ENCODE measurements around the gene AKAIN1. TPM values are rescaled to one million over a fixed set of nuclear protein-coding genes. Genes with fewer than 3 reads are reported as not detected.

The AKAIN1 gene
- total RNA-seq, 1 experiment from 2014 or later, result not detected

GRCh38 chr18:5155218-5155906 is 41.7 kb downstream of the AKAIN1 start:
- RAD21 ChIA-PET (ENCODE audit: low non-redundant PET in 1 of 2, low total read pairs in 2 of 2, uncharacterized antibody in 2 of 2, unreplicated experiment in 2 of 2), result no interaction called here
- H3K4me1 ChIP-seq (ENCODE audit: control insufficient read depth in 1 of 2, insufficient read depth in 2 of 2, low read length in 2 of 2), result no peaks in the 10 kb centered on the region
- H2AFZ ChIP-seq (ENCODE audit: low read depth, low read length, poor library complexity, severe bottlenecking), result no peak overlapping the region
- H3K9me2 ChIP-seq (ENCODE audit: insufficient read depth), result no peaks in the 10 kb centered on the region
- H3K9ac ChIP-seq (ENCODE audit: low read length), result no peak overlapping the region
- BruUV-seq (replicated peaks), result no TSS peak
- no peak overlapping the region for H3K27ac ChIP-seq (ENCODE audit: low read depth, low read length)
- POLR2A ChIA-PET, result no interaction called here
- H4K20me1 ChIP-seq (ENCODE audit: insufficient read depth), result no peaks in the 10 kb centered on the region
- no peak overlapping the region for H3K4me3 ChIP-seq (replicated peaks in 1 of 2; ENCODE audit: low read depth in 1 of 2, low read length in 2 of 2)
- no peaks in the 10 kb centered on the region for H3K36me3 ChIP-seq (ENCODE audit: control insufficient read depth in 1 of 2, insufficient read depth in 2 of 2, low read length in 2 of 2)
- DNase-seq (ENCODE audit: low read depth, low spot score) (no peak), ATAC-seq (no peak)
- CTCF ChIA-PET, result no interaction called here
- no peaks in the 10 kb centered on the region for H3K27me3 ChIP-seq (ENCODE audit: insufficient read depth, low read length)
- no peak overlapping the region for H3K4me2 ChIP-seq (ENCODE audit: low read length)
- TF ChIP-seq POLR2A (IDR thresholded peaks at IDR 0.05; ENCODE audit: borderline replicate concordance, extremely low read depth, insufficient read depth, insufficient read length), result no peak
- no peak for TF ChIP-seq CEBPB (IDR thresholded peaks at IDR 0.05; ENCODE audit: low read depth)
- TF ChIP-seq EZH2 (IDR thresholded peaks at IDR 0.05), result no peak
- no peak for TF ChIP-seq ZNF274 (IDR thresholded peaks at IDR 0.05; ENCODE audit: low read depth, low read length)
- TF ChIP-seq ZBTB33 (IDR thresholded peaks at IDR 0.05; ENCODE audit: extremely low read depth, insufficient replicate concordance, low read length), result no peak
- TF ChIP-seq SIN3A (IDR thresholded peaks at IDR 0.05; ENCODE audit: low read depth), result no peak
- no peak for TF ChIP-seq EGR1 (IDR thresholded peaks at IDR 0.05; ENCODE audit: low read depth)
- no peak for TF ChIP-seq MAX (IDR thresholded peaks at IDR 0.05)
- no peak for TF ChIP-seq RAD21 (IDR thresholded peaks at IDR 0.05; ENCODE audit: low read depth)
- no peak for TF ChIP-seq YY1 (IDR thresholded peaks at IDR 0.05; ENCODE audit: extremely low read depth, insufficient replicate concordance, low read depth, low read length)
- no peak for TF ChIP-seq REST (IDR thresholded peaks at IDR 0.05; ENCODE audit: low read depth)
- TF ChIP-seq ATF3 (IDR thresholded peaks at IDR 0.05), result no peak
- intact Hi-C loops (cut with micrococcal nuclease), result no loop called here
- no peaks in the 10 kb centered on the region for H3K79me2 ChIP-seq (ENCODE audit: insufficient read depth, low read length)
- H3K9me3 ChIP-seq (ENCODE audit: control insufficient read depth in 1 of 2, insufficient read depth in 1 of 2, low read depth in 1 of 2, low read length in 2 of 2), result peaks cover 4 to 5% of the 10 kb centered on the region in 2 experiments; a peak in 2 of 4 replicates
